HG03097 (cell line): Measurements from ENCODE around the gene G6PC2.
"Not testable (repeated sequence)": the region's sequence is repeated elsewhere in the genome, so short reads cannot be mapped to it uniquely, and the experiment has no call there.

Experiments used
- ATAC-seq: cut with Tn5 transposase; IDR thresholded peaks from one replicate; pipeline ENCODE4 v1.9.1; 2021; ENCODE audit not compliant: unreplicated experiment, low FRiP score

Gene G6PC2

DNA sequence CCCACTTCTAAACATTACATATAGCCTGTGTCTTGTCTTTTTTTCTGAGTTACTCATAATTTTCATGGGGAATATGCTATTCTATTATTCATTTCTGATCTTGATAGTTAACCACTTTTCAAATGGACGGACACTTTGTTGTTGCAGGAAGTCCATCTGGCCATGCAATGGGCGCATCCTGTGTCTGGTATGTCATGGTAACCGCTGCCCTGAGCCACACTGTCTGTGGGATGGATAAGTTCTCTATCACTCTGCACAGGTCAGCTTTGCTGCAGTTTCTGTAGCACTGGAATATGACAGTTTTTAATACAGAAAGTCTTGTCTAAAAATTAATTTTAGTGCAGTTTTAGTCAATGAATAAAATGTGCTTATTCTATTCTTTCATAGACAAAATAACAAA, 3.3 kb downstream of the G6PC2 start:
- no peak for ATAC-seq

DNA sequence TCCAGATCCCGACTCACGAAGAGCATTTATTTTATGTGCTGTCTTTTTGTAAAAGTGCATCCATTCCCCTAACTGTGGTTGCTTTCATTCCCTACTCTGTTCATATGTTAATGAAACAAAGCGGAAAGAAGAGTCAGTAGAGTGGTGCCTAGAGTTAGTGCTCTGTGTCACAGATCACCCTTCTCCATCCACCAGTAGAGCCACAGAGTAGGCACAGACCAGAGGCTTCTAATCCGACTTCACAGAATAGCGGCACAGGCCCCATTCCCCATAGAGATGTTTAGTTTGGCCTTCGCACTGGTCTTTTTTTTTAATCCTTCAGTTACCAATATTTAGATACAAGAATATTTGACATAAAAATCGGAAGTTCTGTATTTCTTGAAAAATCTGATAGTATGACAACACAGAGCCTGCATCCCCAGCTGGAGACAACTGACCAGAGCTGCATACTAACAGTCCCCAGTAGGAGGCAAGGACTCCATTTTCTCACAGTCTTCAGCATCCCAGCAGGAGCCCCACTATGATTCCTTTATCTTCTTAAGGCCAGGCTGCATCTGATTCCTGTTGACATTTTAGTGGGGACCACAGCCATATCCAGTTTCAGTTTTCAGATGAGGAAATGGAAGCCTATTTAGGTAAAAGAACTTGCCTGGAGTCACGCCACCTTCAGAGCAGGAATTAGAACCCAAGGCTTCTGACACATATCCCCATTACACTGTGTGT, 7.0 kb downstream of the G6PC2 start:
- no peak for ATAC-seq

DNA sequence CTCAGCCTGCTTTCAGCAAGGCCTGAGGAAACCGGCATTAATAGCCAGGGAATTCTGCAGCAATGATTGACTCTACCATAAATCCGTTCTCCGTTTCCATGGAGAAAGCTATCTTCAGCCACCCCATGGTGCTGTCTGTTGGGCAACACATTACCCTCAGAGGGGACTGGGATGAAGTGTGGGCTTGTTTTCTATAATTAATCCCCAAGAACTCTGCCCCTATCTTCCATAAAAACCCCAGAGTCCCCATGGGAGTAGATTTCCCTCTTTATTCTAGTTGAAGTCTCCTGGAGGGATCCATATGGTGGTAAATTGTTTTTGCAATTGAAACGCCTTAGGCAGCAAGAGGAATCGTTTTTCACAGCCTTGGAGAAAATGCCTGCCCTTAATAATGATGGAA, 9.2 kb downstream of the G6PC2 start:
- ATAC-seq = no peak

DNA sequence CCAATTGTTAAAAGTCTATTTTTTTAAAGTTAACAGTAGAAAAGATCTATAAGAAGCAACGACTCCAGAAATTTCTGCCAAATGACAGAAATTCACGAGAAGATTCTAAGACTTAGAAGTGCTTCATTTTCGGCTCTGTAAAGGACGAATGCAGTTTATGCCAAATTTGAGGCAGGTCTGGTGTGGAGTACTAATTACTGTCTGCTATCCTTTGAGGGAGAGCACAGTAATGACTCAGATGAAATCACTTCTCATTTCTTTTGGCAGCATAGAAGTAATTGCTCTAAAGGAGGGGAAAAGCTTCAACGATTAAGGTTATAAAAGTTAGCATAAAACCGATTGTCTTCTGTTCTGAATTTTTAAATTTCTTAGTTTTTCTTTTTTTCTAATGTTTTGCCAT, 11.4 kb downstream of the G6PC2 start:
- no peak for ATAC-seq

DNA sequence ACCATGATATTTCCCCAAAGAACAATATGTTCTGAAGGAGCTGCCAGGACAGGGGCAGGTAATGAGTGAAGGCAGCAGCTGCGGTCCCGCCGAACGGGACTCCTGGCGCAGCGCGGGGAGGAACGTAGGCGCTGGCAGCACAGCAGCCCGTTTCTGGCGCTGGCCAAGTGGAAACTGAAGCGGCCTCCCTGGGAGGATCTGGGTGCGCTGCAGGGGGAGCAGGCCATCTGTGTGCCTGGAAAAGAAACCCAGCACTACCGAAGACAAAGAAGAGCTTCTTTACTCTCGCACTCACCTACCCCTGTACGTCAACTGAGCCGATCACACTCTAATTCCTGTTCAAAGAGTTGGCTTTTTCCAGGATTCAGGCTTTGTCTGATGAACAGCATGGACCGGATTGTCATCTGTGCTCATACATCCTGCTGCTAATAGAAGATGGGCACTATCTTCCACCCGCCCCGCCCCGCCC, 11.8 kb downstream of the G6PC2 start:
- no peak for ATAC-seq

DNA sequence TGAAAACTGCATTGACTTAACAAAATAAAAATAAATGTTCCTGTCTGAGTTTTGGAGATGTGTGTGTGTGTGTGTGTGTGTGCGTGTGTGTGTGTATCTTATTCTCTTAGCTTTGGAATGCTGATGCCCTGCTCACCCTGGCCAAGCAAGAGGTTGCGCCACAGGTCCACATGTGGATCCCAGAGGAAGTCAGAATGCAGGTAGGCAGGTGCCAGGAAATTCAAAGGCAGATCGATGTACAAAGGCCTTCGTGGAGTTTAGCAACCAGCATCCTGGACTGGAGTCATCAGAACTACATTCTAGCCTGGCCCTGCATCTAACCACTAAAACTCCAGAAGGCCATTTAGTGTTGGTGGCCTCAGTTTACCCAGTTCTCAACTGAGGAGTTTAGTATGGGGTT, 12.4 kb downstream of the G6PC2 start:
- no peak for ATAC-seq

DNA sequence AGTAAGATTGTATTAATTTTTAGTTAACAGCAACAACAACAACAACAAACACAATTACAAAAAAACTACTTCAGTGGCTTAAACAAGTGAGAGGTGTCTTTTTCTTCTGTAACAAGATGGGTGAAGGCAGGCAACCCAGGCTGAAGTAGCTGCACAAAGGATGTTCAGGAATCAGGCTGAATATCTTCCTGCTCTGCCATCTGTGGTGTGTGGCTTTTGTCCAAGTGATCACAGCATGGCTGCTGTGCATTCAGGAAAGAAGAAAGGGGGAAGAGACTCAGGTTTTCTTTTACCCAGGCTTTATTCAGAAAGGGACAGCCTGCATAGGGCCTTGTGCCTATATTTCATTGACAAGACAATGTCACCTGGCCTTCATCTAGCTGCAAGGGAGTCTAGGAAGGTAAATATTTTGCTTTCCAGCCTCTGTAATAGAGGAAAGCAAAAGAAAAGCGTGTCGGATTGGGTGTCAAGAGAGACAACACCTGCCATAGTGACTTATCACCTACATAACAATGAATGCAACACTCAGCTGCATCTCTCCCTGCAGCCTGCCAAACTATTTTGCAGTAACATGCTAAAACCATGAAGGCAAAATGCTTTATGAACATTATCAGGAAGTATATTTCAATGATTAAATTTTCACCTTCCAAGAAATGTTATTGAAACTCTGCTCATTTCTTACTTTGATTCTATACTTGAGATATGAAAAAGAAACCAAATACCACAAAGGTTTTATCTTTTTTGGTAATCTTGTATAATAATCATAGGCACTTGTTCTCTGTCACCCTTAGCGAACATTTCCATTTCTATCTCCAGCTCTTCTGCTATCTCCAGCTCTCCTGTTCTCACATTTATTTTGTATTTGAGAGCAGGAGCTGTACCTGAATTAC, 14.6 kb downstream of the G6PC2 start:
- no peak for ATAC-seq

DNA sequence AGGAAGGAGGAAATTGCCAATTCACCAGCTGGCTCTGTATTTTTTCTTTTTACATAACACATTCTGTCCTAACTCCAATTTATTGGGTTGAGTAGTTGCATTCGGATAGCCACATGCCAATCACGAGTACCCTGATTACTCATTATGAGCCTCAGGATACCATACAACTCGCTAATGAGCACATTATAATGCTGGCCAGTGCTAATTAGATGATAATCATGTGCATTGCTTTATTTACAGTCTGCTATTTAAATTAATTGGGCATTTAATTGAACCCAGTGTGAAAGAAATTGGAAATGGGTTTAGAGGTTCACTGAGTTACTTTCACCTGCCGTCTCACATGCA, 15.2 kb downstream of the G6PC2 start:
- ATAC-seq = no peak

DNA sequence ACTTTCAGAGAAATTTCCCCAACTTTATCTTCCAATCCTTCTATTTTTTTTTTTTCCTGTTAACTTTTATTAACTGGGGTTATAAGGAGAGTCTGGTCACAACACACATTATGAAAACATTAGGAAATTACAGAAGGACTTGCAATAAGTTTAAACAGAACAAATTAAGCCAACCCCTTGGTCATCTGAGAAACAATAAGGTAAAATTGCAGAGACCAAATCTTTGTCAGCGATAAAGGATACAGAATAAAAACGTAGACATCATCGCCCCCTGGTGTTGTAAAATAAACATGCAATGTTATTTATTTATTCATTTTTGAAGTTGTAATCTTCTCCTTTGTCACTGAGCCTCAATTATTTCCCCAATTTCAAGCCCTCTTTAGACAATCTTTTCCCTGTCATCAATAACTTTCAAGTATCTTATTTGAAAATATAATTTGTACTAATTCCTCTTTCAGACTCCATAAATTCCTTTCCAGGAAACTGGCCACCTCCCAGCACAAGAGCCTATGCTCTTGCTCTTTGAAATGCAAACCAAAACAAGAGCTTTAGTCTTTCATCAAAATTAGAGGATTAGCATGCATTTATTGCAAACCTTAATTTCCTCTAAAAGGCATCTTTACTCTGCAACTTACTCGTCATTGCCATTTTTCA, 19.5 kb downstream of the G6PC2 start:
- ATAC-seq = no peak

DNA sequence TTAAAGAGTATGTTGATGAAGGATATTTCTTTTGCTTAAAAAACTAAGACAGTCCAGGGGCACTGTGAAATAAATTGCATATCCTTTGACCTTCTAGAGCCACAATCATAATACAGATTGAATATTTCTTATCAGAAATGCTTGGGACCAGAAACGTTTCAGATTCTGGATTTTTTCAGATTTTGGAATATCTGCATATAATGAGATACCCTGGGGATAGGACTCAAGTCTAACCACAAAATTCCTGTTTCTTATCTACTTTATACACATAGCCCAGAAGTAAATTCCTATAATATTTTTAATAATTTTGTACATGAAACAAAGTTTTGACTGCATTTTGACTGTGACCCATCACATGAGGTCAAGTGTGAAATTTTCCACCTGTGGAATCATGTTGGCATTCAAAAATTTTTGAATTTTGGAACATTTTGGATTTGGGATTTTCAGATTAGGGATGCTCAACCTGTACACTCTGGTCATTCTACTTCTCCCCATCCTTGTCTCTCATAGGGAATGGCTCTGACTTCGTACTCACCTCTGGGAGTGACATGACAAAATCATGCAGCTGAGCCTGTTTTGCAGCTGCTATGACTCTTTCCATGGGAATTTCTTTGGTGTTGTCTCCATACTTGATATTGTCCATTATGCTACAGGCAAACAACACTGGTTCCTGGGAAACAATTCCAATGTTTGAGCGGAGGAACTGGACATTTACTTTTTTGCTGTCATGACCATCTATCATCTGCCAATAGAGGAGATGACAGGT, 25.7 kb downstream of the G6PC2 start:
- no peak for ATAC-seq

DNA sequence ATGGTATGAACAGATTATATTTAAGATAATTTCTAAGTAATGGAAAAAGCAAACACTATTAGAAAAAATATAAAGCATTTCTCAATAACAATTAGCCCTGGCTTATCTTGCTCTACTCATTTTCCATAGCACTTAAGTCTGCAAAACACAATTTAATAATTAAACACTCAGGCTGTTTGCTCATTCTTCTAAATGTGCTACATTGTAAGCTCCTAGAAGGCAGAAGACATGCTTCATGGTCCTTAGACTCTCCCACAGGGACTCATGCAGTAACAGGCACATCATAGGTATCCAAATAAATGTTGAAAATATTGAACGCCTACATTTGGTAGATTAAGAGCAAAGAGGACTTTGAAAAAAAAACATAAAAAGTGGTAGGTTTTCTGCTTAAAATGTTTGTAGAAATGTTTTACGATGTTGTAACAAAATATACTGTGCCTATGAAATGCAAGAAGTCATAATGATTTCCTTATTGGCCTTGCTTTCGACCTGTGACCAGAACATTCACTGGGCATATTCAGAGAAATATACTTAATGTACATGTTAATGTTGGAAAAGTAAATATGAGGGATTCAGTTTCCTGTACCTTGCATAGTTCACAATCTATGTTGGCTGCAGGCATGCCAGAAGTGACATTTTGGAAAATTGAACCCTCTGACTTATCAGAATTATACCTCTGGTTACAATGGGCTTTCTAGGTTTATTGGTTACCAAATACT, 27.2 kb downstream of the G6PC2 start:
- no peak for ATAC-seq

DNA sequence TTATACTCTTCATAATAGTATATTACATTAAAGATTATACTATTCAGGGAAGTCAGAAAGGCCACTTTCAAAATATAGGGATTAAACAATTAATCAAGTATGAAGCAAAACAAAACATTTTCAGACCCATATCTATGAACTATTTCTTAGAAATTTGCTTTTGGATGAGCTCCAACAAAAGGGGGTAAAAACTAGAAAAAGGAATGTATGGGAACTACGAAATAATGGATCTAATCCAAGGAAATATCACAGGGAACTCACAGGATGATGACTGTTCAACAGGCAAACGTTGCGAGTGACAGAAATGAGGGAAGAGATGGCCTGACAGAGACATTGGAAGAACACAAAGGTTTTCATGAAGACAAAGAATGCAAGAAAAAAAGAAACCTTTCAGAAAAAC, 27.9 kb downstream of the G6PC2 start:
- ATAC-seq = no peak

DNA sequence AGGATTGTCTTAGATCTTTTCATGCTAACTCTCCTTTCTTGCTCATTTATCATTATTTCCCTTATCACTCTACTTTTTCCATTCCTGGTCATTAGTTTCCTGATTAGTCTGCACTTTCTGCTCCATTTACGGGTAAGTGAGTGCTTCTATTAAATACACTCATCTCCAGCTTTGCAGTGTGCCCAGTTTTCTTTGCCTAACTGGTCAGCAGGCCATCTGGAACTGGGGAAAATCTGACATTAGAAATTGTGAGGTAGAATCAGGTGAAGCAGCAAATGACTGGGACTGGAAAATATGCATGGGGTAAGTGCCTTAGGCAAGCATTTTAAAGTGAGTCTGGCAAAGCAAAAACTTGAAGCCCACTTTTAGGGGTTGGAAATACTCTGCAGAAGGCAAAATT, 29.2 kb downstream of the G6PC2 start:
- ATAC-seq = no peak

DNA sequence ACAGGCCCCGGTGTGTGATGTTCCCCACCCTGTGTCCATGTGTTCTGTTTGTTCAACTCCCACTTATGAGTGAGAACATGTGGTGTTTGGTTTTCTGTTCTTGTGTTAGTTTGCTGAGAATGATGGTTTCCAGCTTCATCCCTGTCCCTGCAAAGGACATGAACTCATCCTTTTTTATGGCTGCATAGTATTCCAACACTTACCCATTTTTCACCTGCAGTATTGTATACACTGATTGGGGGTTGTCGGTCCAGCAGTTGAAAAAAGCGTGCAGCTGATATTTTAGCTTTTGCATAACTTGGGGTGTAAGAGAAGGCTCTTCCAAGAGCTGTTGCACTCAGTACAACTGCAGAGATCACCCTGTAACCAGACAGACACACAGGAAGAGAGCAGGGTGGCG, 31.1 kb downstream of the G6PC2 start:
- not testable (repeated sequence) for ATAC-seq

DNA sequence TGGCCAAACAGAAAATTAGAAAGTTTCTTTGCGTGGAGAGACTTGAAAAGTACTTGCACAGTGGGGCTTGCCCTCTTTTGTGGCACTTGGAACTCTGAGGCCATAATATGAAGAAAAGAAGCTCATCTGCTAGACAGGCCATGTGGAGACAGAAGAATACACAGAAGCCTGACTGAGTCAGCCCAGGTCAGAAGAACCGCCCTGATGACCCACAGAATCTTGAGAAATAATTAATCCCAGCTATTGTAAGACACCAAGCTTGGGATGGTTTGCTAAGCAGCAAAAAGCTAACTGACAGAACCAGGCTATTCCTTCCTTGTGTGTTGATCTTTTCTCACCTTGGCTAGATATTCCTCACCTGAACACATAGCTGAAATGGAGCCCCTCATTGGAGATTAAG, 33.7 kb downstream of the G6PC2 start:
- ATAC-seq = no peak

DNA sequence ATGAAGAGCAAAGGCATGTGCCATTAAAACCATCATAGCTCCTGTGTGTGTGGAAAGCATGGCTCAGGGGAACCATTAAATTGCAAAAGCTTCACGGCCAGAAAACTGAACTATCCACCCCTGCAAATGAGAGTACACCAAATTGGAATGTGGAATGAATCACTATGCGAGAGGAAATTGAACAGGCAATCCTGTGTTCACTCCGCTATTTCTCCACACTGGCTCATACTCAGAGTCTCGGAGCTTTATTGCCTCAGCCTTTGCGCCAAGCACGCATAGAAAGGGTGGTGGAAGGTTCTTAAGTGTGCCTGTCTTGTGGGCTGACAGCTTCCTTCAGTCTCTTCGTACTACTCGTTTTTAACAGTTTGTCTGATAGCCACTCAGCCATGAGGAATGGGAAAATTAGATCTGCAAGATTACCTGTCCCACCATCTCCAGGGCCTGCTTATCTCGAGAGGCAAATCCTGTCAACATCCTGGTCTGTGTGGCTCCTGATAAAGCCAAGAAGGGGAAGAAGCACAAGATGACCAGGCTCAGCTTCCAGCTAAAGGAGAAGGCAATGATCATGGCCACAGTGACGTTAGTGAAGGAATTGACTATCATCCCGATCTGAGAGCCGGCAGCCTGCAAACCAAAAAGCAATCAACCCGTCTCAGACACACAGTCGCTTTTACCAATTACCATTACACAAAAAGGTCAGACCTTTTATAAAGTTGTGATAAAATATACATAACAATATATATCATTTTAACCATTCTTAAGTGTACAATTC, 34.9 kb downstream of the G6PC2 start:
- no peak for ATAC-seq

DNA sequence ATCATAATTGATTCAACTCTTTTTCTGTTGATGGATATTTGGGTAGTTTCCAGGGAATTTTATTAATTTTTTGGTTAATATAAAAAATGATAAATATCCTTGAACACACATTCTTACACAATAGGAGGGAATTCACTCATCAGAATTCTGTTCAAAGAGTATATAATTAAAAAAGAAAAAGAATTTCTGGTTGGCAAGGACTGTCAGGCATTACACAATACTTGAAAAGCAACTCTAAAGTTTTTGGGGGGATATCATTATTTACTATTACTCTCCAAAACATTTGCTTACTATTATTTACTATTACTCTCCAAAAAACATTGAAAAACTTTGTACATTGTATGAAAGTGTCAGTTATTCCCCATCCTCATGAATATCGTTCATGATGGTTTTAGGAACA, 38.0 kb downstream of the G6PC2 start:
- ATAC-seq = no peak

DNA sequence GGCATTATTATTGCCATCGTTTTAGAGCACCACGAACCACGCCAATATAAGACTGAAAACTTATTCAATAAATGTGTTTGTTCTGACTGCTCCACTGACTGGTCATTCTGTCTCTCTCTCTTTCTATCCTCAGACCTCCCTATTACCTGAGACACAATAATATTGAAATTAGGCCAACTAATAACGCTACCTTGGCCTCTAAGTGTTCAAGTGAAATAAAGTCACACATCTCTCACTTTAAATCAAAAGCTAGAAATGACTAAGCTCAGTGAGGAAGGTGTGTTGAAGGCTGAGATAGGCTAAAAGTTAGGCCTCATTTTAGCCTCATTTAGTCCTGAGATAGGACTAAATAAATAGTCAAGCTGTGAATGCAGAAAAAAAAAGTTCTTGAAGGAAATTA, 38.8 kb downstream of the G6PC2 start:
- ATAC-seq = no peak

DNA sequence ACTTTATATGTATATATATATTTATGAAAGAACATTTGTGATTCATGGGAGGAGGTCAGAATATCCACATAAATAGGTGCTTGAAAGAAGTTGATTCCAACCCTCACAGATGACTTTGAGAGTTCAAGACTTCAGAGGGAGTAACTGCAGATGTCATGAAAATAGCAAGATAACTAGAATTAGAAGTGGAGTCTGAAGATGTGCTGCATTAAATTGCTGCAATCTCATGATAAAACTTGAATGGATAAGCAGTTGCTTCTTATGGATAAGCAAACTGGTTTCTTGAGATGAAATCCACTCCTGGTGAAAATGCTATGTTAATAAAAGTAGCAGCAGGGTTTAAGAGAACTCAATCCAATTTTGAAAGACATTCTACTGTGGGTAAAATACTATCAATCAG, 40.2 kb downstream of the G6PC2 start:
- no peak for ATAC-seq
